ENCODE measurements around the gene CTAGE6.
"Not testable (repeated sequence)": the region's sequence is repeated elsewhere in the genome, so short reads cannot be mapped to it uniquely, and the experiment has no call there.

Gene CTAGE6

DNA sequence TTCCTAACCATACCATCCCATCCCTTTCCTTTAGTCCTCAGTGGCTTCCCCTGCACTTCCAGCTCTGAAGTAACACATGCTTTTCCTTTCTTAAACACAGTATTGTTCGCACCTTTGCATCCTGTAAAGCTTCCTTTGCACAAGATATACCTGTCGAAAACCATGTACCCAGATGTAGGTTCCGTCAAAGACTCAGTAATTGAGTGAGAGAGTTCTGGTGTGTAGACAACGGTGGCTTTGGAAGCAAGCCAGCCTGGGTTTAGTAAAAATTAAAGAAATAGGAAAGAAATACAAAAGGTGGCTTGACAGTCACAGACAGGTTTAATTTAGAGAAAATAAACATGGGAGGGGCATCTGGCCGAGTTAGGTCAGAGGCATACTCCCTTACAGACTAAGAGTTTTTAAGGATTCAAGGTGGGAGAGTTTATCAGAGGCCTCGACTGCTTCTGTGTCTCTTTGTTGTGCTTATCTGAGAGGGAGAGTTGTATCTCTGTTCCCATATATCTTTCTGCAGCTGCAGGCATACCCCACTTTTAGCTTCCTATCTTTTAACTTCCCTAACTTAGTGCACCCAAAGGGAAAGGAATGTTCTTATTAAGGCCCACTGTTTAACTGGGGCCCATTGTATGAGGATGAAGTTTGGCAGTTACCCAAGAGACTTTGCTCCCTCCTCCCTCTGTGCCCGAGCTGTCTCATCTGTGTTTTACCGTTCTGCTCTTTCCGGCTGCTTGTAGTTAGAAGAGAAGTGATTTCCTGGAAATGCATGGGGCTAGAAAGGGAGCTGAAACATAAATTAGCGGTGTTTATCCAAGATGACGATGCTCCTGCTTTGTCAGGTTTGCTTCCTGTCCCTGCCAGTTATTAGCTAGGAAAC is 42.7 kb downstream of the CTAGE6 start:
- not testable (repeated sequence) for DNase-seq

DNA sequence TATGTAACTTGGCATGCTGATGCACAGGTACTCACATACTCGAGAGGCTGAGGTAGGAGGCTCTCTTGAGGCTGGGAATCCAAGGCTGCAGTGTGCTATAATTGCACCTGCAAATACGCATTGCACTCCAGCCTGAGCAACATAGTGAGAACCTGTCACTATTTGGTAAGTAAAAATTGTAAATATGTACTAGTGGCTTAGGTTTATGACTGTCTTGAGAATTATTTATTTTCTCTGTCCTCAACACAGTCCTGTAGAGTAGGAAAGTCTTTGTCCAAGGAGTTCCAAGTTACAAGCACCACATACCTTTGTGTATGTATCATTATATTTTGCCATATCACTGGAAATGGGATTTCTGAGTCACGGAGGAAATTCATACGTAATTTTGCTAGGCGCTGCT is 45.1 kb downstream of the CTAGE6 start:
- not testable (repeated sequence) for DNase-seq

DNA sequence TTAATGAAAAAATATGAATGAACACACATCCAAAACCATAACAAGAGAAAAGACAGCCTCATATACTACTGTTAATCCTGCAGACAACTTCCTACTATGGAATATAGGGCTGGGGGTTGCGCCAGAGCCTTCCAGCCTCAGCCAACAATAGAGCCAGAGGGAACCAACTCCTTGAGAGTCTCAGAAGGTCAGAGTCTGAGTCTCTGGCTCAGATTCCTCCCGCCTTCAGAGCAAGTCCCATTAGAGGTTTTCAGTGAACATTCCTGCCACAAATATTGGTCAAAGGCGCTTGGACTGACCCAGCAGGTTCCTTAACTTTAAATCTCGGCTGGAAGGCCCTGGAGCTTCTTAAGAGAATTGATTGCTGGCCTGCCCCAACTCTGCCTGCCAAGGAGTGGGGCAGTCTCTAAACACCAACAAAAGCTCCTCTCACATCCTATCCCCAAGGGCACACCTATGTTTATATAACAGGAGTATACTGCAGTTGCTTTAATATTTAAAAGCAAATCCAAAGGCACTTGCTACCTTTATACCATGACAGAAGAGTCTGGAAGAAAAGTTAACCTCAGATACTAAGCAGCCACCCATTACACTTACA is 45.7 kb downstream of the CTAGE6 start:
- not testable (repeated sequence) for DNase-seq

DNA sequence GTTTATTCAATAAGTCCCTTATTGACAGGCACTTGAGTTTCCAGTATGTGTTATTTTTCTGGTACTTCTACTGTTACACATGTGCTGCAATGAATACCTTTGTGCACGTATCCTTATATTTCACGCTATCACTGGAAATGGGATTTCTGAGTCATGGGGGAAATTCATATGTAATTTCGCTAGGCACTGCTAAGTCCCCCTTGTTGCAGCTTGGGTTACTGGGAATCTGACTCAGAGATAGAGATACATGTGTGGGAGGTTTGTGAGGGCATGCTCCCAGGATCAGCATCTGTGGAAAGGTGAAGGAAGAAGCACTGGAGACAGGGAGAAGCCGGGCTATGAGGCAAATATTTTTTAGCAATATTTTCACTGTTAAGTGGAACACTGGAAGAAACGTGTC is 47.6 kb downstream of the CTAGE6 start:
- not testable (repeated sequence) for DNase-seq
